ENCODE results near the gene PSEN1.

DNA sequence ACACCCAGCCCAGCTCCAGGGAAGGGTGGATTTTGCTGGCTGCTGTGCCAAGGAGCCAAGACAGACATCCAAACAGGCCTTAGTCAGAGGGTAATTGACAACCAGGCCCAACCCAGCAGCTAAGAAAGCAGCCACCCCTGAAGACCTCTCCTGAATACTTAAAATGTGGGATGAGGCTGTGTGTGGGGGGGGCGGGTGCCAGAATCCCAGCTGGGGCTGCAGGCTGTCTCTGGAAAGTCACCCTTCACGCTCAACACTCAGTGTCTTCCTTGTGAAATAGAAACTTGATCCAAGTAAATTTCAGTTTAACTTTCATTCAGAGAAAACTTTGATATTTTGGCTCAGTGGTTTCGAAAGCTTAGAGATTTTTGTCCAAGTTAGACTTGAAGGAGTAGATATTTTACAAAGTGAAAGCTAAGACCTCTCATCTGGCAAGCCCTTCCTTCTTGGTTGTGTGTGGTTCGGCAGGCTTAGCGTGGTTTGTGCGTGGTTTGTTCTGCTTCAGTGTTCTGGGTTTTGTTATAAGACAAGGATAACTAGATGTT, 106.1 kb downstream of the PSEN1 start:
- TF ChIP-seq, protein P1, sequence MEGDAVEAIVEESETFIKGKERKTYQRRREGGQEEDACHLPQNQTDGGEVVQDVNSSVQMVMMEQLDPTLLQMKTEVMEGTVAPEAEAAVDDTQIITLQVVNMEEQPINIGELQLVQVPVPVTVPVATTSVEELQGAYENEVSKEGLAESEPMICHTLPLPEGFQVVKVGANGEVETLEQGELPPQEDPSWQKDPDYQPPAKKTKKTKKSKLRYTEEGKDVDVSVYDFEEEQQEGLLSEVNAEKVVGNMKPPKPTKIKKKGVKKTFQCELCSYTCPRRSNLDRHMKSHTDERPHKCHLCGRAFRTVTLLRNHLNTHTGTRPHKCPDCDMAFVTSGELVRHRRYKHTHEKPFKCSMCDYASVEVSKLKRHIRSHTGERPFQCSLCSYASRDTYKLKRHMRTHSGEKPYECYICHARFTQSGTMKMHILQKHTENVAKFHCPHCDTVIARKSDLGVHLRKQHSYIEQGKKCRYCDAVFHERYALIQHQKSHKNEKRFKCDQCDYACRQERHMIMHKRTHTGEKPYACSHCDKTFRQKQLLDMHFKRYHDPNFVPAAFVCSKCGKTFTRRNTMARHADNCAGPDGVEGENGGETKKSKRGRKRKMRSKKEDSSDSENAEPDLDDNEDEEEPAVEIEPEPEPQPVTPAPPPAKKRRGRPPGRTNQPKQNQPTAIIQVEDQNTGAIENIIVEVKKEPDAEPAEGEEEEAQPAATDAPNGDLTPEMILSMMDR (optimal IDR thresholded peaks at IDR 0.05 in 1 of 3, IDR thresholded peaks at IDR 0.05 in 1 of 3, conservative IDR thresholded peaks at IDR 0.05 in 1 of 3; ENCODE audit: extremely low read depth in 1 of 3, insufficient read depth in 2 of 3, low read length in 3 of 3), result no peak
- no peak for TF ChIP-seq EZH2 (IDR thresholded peaks at IDR 0.05; ENCODE audit: low read length)
